GM19240 (cell line): ENCODE results near the gene TNNT2.

Experiments used
- DNase-seq: peaks from one replicate; pipeline ENCODE4 v3.0.0; 2011; ENCODE audit warnings: low spot score; ENCODE audit not compliant: insufficient read length

TNNT2 gene

GRCh38 chr1:201377611-201378092, at the start of gene TNNT2:
Gene TNNT2, minus strand, starts transcription at chr1:201377680. Its CDS starts 4,426 bp downstream, at chr1:201373254.
- no peak for DNase-seq

- no peak for DNase-seq
Measured at GRCh38 chr1:201426479-201427310, 49.2 kb upstream of the TNNT2 start.

- no peak for DNase-seq
Measured at GRCh38 chr1:201424146-201424545, 46.7 kb upstream of the TNNT2 start.

- no peak for DNase-seq
Measured at GRCh38 chr1:201423655-201424054, 46.2 kb upstream of the TNNT2 start.

- no peak for DNase-seq
Measured at GRCh38 chr1:201422436-201423030, 45.1 kb upstream of the TNNT2 start.

- no peak for DNase-seq
Measured at GRCh38 chr1:201422026-201422425, 44.5 kb upstream of the TNNT2 start.

GRCh38 chr1:201421041-201421440, 43.6 kb upstream of the TNNT2 start:
- no peak for DNase-seq

GRCh38 chr1:201420608-201421002, 43.1 kb upstream of the TNNT2 start:
- no peak for DNase-seq

GRCh38 chr1:201419746-201420607, 42.5 kb upstream of the TNNT2 start:
- no peak for DNase-seq

GRCh38 chr1:201419256-201419655, 41.8 kb upstream of the TNNT2 start:
- DNase-seq, result no peak

GRCh38 chr1:201418461-201418860, 41.0 kb upstream of the TNNT2 start:
- DNase-seq, result no peak

- DNase-seq, result no peak
Measured at GRCh38 chr1:201414051-201414738, 36.7 kb upstream of the TNNT2 start.

- DNase-seq, result no peak
Measured at GRCh38 chr1:201411292-201411691, 33.8 kb upstream of the TNNT2 start.

GRCh38 chr1:201409440-201409839, 32.0 kb upstream of the TNNT2 start:
- no peak for DNase-seq

GRCh38 chr1:201408834-201409200, 31.3 kb upstream of the TNNT2 start:
- no peak for DNase-seq

GRCh38 chr1:201408176-201408833, 30.8 kb upstream of the TNNT2 start:
- peak; percentile 94 for DNase-seq

GRCh38 chr1:201406831-201407406, 29.4 kb upstream of the TNNT2 start:
- DNase-seq, result no peak

GRCh38 chr1:201405484-201405831, 28.0 kb upstream of the TNNT2 start:
- DNase-seq, result no peak

GRCh38 chr1:201404722-201405483, 27.4 kb upstream of the TNNT2 start:
- no peak for DNase-seq

- DNase-seq, result no peak
Measured at GRCh38 chr1:201404055-201404454, 26.6 kb upstream of the TNNT2 start.
